GM19238 (cell line): ENCODE measurements around the gene PALM3.

ENCODE experiments used
- DNase-seq: peaks from one replicate; pipeline ENCODE4 v3.0.0; 2011; ENCODE audit warnings: low spot score; ENCODE audit not compliant: insufficient read length

PALM3 gene, protein sequence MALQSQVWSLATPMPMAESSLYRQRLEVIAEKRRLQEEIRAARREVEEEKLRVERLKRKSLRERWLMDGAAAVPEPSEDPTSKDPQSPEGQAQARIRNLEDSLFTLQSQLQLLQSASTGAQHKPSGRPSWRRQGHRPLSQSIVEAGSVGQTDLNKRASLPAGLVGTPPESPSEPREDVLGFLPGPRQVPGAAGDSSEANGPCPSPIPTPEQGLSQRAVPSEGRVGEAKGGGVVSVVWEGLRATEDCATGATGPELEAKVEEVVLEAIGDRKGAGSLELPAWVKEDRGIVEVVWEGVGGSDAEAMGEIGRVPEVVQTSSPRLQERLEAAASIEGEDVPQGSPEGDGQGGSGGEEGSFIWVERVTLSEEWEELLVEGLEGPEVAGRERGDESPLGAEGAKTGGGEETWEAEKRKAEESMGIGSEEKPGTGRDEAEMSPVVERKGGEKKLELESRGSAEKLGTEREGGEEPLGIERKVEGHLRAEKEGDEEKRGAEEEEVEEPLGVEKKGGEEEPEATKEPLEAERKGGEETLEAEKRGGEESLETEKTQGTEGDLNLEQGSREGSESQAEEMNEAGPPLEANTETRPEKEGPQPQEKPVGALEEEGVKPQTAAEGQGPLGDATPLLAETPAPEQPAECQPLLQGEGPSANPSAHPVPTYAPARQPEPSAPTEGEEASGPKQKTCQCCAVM

DNA sequence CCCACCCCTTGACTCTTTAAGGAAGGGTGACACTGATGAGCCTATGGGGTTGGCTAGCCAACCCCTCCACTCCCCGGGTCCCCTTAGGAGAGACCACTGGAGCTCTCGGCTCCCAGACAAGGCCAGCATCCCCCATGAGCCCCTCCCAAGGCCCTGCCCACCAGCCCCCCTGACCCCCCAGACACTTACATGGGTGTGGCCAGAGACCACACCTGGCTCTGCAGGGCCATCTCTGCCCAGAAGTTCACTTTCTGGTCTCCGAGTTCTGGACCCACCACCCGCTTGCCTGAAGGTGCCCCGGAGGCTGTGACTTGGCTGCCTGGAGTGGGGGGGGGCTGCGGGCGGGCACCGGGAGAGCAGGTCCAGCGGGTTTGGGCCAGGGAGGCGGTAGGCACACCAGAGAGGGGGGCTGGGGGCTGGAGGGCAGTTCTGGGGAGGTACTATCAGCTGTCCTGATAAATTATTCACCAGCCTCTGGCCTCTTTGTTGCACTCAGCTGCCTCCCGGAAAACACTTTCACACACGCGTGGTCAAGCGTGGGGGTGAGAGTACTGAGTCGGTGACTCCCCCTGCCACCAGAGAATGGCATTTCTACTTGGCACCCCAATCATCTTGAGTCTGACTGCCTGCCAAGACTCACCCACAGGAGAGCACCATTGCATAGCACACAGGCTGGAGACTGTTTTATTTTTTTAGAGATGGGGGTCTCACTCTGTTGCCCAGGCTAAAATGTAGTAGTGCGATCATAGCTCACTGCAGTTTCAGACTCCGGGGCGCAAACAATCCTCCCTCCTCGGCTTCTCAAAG lies at the start of gene PALM3:
TSS of gene PALM3 (minus strand) at position 326 of the 807 bp plus-strand sequence. CDS start at position 230, 96 bp downstream.
- DNase-seq = no peak

DNA sequence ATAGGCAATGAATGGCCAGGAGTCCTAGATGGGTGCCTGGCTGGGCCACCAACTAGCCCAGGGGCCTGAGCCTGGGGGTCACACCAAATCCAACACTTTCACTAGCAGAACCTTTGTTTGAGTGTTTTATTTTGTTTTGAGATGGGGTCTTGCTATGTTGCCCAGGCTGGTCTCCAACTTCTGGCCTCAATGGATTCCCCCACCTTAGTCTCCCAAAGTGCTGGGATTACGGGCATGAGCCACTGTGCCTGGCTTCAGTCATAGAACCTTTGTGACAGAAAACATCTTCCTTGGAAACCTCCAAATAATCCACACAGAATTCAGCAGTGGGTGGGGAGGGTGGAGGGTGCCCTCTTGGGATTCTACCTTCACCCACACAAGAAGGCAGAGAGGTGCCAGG lies 49.6 kb upstream of the PALM3 start:
- no peak for DNase-seq

DNA sequence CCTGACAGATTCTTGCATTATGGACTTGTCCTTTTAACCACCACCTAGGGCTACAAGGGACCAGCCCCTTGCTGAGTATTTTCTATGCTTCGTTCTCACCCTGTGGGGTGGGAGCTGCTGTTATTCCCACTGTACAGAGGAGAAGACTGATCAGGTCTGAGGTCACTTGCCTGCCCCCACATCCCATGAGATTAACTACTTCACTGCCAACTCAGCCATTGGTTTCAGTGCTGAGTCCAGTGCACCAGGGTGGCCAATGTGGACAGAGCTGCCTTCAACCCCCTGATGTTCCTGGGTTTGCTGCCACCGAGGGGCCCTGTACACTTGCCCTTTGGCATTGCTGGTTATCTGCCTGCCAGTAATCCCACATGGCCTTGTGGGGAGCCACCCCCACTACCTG lies 48.8 kb upstream of the PALM3 start:
- DNase-seq = no peak

DNA sequence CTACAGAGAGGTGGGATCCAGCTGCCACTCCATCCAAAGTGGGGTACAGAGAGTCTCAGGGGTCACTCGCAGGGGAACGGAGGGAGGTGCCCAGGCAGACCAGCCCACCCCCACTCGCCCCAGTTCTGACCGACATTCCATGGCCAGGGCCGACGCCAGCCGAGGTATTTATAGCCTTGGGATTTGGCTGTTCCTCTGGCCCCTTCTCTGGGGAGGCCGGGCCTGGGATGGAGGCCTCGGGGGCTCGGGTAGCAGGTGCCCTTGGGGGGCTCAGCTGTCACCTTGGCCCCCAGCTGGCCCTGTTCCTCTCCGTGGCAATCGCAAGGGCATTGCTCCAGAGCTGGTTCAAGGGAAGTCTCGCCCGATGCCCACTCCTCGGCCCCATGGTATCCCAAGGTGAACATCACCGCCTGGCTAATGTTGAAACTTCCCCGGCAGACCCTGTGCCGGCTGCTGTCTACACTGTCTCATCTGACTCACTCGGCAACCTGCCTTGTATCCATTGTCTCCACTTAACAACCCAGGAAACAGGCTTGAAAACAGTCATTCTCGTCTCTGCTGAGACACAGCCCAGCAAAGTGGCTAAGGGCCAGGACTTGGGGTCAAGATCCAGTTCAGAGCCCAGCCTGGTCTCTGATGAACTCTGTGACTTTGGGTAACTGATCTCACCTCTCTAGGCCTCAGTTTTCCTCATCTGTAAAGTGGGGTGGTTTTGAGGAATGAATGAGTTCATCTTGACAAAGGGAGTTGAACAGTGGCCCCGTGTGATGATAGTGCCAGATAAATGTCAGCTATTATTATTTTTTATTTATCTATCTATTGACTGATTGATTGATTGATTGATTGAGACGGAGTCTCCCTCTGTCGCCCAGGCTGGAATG lies 45.9 kb upstream of the PALM3 start:
- DNase-seq = no peak

DNA sequence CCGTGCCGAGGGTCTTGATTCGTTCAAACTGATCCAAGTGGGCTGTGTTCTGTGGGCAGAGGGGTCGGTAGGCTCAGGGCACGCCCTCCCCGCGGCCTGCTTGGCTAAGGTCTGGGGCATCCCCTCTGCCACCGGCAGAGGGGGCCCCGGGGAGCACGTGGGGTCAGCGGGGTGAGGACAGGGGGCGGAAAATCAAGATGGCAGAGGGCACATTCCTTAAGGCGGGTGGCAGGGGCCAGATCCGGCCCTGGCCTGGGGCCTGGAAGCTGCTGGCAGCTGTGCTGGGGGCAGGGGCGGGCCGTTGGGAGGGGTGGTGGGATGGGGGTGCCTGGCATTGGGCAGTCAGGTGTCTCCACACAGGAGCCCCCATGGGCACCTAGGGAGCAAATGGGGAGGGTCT lies 45.0 kb upstream of the PALM3 start:
- DNase-seq = no peak

DNA sequence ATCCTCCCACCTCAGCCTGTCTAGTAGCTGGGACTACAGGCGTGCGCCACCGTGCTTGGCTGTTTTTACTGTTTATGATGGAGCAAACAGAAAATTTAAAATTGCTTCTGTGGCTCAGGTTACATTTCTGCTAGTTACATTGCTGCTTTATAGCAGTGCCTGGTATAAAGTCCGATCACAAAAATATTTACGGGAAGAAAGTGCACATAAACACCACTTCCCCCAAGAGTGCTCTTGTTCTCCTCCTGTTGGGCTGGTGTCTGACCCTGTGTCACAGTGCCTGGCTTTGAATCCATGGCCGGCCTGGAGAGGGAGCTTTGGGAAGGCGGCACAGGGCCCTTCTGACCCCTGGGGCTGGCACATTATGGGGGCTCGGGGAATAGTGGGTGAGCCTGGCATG lies 43.8 kb upstream of the PALM3 start:
- no peak for DNase-seq

DNA sequence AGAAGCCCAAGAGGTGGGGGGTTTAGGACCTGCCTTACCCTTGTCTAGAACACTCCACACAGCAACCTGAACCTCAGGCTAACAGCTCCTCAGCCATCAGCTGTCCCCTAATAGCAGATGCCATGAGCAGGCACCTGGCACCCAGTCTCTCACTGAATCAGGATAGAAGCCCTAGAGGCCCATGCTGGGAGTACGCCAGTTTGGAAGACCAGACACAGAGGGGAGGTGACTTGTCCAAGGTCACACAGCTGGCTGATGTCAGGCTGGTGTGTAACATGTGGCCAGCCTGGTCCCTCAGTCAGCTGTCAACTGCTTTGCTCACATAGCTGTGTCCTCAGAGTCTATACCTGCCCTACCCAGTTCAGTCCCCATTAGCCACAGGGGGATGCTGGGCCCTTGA lies 41.4 kb upstream of the PALM3 start:
- no peak for DNase-seq

DNA sequence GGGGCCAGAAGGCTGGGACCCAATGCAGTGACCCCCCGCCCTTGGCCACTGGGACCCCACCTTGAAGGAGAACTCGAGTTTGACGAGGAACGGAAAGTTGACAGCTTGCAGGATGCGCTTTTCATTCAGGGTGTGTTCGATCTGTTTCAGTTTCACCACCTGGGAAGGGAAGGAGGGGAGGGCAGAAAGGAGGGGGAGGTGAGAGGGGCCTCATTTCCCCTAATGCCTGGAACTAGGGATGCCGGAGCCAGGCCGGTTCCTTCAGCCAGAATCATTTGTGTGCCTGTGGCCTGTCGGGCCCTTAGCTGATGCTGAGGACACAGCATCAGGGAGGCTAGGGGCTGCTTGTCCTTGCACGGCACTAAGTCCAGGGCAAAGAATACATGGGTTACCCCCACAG lies 40.9 kb upstream of the PALM3 start:
- no peak for DNase-seq

DNA sequence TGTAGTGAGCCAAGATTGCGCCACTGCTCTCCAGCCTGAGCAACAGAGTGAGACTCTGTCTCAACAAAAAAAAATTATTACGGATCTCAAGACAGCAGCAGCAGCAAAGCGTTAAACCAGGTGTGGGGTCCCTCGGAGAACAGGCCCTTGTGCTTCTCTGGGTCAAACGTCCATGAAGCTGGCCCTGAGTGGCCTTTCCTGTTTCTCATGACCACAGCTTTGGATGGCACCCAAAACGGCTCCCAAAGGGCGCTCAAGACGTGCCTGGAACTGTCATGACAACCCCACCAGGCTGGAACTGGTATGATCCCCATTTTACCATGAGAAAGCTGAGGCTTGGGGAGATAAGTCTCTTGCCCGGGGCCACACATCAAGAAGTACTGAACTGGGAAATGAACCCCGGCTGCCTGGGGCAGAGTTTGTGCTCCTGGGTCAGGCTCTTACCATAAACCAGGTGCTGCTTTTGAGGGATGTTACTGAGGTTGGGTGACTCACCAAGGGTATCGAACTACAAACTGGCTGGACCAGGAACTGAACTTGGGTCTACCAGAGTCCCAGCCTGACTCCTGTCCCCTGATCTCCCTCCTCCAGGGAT lies 40.3 kb upstream of the PALM3 start:
- no peak for DNase-seq

DNA sequence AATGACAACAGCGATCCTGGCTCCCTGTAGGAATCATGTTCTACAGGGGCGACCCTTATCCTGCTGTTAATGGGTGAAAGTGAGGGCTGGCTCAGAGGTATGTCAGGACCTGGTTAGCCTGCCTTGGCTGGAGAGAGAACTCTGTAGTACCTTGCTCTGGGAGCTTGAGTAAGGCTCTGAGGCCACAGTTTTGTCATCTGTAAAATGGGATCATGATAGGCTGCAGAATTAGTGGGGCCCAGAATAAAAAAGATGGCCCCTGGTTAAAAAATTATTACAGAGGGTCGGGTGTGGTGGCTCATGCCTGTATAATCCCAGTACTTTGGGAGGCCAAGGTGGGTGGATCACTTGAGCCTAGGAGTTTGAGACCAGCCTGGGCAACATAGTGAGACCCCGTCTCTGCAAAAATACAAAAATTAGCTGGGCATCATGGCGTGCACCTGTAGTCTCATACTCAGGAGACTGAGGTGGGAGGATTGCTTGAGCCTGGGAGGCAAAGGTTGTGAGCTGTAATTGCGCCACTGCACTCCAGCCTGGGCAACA lies 39.2 kb upstream of the PALM3 start:
- no peak for DNase-seq

DNA sequence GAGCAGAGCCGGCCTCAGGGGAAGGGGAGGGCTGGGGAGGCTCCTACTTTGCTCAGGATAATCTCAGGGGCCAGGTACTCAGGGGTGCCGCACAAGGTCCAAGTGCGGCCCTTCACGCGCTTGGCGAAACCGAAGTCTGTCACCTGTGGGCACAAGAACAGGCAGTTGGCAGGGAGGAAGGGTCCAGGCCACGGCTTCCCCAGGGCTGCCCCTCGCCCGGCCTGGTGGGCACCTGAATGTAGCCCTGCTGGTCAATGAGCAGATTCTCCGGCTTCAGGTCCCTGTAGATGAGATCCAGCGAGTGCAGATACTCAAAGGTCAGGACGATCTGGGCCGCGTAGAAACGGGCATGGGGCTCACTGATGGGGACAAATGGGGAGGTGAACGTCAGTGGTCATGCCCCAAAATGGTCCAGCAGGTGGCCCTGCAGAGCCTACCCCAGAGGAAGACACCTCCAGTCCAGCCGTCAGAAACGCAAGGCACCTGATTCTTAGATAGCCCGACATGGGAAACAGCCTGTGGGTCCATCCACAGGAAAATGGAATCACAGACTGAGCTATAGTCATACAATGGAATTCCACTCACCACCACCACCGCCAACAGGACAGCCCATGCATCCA lies 35.8 kb upstream of the PALM3 start:
- DNase-seq = no peak

DNA sequence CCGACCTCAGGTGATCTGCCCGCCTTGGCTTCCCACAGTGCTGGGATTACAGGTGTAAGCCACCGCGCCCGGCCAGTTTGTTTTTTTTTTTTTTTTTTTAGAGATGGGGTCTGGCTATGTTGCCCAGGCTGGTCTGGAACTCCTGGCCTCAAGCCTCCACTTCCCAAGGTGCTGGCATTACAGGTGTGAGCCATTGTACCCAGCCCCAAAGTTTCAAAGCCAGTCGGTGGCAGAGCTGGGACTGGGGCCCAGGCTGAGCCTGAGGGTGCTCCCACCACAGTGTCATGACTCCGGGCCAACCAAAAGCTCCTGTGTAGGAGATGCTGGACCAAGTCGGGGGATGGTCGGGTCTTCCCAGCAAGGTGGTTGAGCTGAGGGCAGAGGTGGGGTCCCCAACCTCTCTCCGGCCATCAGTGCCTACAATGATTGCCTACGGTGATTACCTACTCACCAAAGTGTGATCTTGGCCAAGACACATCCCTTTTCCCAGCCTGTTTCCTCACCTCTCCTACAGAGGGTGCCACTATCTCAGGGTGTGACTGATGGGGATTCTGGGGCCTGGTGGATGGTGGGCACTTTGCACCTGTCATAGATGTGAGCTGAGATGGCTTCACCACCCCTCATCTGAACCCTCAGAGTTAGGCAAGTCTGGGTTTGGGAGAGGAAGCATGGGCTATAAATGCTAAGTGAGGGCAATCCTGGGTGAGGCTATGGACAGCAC lies 34.6 kb upstream of the PALM3 start:
- DNase-seq = no peak

DNA sequence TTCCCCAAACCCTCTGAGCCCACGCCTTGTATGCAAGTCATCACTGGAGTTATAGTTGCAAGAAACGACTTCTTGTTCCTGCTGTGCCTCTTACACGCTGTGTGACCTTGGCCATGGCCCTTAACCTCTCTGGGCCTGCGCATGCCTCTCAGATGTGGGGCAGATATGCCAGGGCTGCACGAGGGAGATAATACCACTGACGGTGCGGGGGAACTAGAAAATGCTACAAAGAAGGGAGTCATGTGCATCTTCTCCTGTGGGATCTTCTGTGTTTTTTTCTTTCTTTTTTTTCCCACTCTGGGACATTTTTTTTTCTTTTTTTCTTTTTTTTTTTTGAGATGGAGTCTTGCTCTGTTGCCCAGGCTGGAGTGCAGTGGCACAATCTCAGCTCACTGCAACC lies 33.0 kb upstream of the PALM3 start:
- no peak for DNase-seq

DNA sequence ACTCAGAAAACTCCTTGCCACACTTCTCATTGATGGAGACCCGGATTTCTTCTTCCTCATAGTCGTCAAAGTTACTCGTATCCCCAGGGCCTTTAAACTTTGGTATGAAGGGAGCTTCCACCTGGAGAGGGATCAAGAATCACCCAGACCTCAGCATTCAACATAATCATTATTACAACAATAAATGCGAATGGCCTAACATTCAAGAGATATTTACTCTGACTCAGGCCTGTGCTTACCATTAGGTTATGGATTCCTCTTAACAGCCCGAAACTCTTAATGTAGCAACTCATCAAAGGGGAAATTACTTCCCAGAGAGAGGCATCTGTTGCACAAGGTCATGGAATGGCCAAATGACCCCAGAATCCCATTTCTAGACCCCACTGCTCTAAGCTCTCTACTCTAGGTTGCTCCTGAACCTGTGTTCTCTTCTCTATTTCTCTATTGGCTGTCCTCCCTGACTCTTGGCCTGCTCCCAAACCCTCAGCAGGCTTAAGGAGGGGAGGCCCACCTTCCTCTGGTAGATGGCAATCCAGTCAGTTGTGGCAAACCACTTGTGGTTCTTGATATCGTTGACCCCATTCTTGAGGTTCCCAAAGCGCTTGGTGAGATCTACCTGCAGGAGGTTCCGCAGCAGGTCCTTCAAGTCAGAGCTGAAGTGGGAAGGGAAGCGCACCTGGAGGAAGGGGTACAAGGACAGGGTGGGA lies 31.4 kb upstream of the PALM3 start:
- DNase-seq = no peak

DNA sequence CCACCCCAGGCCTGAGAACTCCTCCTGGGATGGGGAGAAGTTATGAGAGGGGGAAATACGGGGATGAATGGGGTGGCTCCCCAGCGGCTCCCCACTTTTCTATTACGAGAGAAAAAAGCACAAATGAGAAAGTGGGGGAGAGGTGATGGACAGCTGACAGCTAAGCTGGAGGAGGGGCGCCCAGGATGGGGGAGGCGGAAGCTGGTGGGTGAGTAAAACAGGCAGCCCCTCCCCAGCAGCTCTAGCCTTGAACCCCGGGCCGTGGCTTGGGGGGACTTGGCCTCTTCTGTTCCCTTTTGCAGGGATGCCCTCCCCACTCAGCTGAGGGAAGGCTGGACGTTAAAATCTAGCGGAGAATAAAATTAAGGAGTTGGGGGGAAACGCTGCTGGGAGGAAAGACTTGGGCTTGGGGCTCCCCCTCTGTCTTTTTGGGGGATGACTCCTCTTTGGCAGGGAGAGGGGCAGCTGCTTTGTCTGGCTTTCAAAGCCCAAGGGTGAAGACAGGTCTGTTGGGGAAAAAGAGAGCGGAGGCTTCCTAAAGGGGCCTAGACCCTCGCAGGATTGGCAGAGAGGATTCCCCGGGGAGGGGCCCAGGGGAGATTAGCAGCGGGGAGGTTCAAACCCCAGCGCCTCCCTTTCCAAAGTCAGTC lies 30.1 kb upstream of the PALM3 start:
- peak; percentile 69 for DNase-seq

DNA sequence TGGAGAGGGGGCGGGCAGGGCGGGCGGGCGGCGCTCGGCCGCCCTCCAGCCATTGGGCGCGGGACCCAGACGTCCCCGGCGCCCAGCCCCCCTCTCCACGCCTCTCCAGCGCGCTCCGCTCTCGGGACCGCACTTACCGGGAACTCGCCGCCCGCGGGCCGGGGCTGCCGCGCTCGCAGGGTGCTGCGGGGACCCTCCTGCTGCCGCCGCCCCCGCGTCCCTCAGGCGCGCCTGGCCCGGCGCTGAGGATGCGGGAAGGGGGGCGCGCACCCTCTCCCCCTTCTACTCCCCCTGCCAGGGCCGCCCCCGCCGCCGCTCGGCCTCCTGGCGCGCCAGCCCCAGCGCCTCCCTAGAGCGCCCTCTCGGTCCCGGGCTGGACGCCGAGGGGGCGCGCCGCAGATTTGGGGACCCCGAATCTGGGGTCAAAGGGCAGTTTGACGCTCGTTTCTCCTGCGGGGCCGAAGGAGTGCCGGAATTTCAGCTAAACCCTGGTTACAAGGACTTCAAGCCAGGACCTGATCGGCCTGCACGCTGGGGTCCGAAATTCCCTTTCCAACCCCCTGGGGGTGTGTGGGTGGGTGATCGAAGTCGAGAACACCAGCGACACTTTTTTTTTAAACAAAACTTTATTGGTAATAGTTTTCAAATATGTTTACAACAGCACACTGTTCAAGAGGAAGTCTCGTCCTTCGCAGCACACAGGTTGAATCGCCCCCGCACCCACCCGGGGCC lies 29.4 kb upstream of the PALM3 start:
- DNase-seq = peak; percentile 84

DNA sequence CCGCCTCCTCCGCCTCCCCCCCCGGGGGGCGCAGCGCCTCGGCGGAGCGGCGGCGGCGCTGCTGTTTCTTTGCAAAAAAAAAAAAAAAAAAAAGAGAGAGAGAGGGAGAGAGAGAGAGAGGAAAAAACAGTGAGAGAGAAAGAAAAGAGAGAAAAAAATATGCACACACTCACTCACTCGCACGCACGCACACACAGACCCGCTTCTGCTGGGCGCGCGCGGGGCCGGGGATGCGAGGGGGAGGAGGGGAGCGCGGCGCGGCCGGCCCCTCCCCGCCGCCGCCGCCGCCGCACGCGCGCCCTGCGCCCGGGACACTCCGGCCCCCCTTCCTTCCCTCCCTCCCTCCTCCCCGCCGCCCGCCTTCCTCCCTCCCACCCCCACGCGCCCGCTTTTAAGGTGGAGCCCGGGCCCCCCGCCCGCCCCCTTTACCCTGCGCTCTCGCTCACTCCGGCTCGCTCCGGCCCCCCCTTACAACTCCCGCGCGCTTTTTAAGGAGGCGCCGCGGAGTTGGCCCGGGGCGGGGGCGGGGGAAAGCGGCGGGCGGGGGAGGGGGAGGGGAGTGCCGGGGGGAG lies 28.7 kb upstream of the PALM3 start, which contains the start of gene SAMD1:
TSS of gene SAMD1 (minus strand) at position 243 of the 572 bp plus-strand sequence.
- DNase-seq = peak; percentile 87
